Hepatocyte (in vitro differentiated cells): ENCODE data around the gene TCFL5.

Experiments
- EZH2 ChIP-seq: fragments of 200-600 bp; sonication (generic); IDR thresholded peaks from 2 replicates; pipeline ENCODE4 v1.6.1; 2016; ENCODE audit warnings: antibody characterized with exemption, mild to moderate bottlenecking, borderline replicate concordance
- TF ChIP-seq, protein P1 (sequence below): fragments of 200-600 bp; sonication (generic); IDR thresholded peaks from 2 replicates; pipeline ENCODE4 v1.5.1; 2016; ENCODE audit warnings: antibody characterized with exemption, mild to moderate bottlenecking; ENCODE audit not compliant: poor library complexity

DNA sequence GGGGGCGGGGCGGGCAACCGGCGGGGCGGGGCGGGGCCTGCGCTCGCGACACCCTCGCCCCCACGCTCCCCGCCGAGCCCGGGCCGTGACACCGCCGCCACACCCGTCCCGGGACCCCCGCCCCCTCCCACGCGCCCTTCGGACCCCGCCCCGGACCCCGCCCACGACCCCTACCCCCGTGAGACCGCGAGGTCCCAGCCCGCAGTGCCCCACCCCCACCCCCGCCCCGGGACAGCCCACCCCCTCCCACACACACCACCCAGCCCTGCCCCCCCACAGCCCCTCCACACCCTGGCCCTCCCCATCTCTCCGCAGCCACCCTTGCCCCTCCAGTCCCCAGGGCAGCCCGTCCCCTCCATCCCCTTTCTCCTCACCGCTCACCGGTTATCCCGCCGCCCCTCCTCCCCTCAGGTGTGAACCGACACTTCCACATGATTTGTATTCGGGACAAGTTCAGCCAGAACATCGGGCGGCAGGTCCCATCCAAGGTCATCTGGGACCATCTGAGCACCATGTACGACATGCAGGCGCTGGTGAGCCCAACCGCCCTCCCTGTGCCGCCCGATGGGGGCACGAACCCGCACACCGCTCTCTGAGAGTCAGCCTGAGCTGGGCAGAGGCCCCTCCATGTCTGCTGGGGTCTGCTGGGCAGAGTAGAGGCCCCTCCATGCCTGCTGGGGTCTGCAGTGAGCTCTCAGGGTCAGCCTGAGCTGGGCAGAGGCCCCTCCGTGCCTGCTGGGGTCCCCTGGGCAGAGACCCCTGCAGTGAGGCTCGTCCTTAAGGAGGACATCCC is 64.7 kb downstream of the TCFL5 start:
- TF ChIP-seq, protein P1, sequence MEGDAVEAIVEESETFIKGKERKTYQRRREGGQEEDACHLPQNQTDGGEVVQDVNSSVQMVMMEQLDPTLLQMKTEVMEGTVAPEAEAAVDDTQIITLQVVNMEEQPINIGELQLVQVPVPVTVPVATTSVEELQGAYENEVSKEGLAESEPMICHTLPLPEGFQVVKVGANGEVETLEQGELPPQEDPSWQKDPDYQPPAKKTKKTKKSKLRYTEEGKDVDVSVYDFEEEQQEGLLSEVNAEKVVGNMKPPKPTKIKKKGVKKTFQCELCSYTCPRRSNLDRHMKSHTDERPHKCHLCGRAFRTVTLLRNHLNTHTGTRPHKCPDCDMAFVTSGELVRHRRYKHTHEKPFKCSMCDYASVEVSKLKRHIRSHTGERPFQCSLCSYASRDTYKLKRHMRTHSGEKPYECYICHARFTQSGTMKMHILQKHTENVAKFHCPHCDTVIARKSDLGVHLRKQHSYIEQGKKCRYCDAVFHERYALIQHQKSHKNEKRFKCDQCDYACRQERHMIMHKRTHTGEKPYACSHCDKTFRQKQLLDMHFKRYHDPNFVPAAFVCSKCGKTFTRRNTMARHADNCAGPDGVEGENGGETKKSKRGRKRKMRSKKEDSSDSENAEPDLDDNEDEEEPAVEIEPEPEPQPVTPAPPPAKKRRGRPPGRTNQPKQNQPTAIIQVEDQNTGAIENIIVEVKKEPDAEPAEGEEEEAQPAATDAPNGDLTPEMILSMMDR = no peak
- no peak for TF ChIP-seq EZH2
